Mesendoderm (in vitro differentiated cells): ENCODE data around the gene NUMB.

Experiments
- DNase-seq: peaks from one replicate; pipeline ENCODE4 v3.0.0; 2013
- H2AK5ac ChIP-seq: 2 replicates; pipeline ENCODE4 v1.6.1; 2013; ENCODE audit warnings: low read length, inconsistent platforms
- H2BK120ac ChIP-seq: 2 replicates; pipeline ENCODE4 v1.6.1; 2013; ENCODE audit warnings: low read depth, mild to moderate bottlenecking, low read length, moderate library complexity, mixed read lengths
- H2BK15ac ChIP-seq: replicated peaks from 2 replicates; pipeline ENCODE4 v1.6.1; 2013; ENCODE audit warnings: low read depth, mild to moderate bottlenecking, moderate library complexity
- H2BK5ac ChIP-seq: 2 replicates; pipeline ENCODE4 v1.6.1; 2013; ENCODE audit warnings: low read length, inconsistent platforms
- H3K18ac ChIP-seq: 2 replicates; pipeline ENCODE4 v1.6.1; 2013; ENCODE audit warnings: mild to moderate bottlenecking, low read length, mixed read lengths
- H3K23ac ChIP-seq: one replicate; pipeline ENCODE4 v1.6.1; 2013; ENCODE audit warnings: low read length
- H3K27ac ChIP-seq: 2 replicates; pipeline ENCODE4 v1.5.1; 2013; ENCODE audit warnings: low read depth, mild to moderate bottlenecking, inconsistent platforms, low read length, moderate library complexity
- H3K27me3 ChIP-seq: 2 replicates; pipeline ENCODE4 v1.6.1; 2013; ENCODE audit warnings: low read length, control low read depth, mild to moderate bottlenecking, inconsistent platforms; ENCODE audit not compliant: insufficient read depth, poor library complexity
- H3K36me3 ChIP-seq: 2 replicates; pipeline ENCODE4 v1.6.1; 2013; ENCODE audit warnings: low read length, inconsistent platforms; ENCODE audit not compliant: control insufficient read depth, insufficient read depth
- H3K4ac ChIP-seq: one replicate; pipeline ENCODE4 v1.6.1; 2013; ENCODE audit warnings: low read depth, mild to moderate bottlenecking, low read length, moderate library complexity
- H3K4me1 ChIP-seq: 2 replicates; pipeline ENCODE4 v1.6.1; 2013; ENCODE audit warnings: low read depth, low read length, inconsistent platforms; ENCODE audit not compliant: control insufficient read depth
- H3K4me2 ChIP-seq: 2 replicates; pipeline ENCODE4 v1.6.1; 2013; ENCODE audit warnings: low read length
- H3K4me3 ChIP-seq: 2 replicates; pipeline ENCODE4 v1.5.1; 2013; ENCODE audit warnings: mild to moderate bottlenecking, low read length
- H3K56ac ChIP-seq: one replicate; pipeline ENCODE4 v1.6.1; 2013; ENCODE audit warnings: low read length
- H3K79me1 ChIP-seq: 2 replicates; pipeline ENCODE4 v1.6.1; 2013; ENCODE audit warnings: low read length, inconsistent platforms
- H3K79me2 ChIP-seq: 2 replicates; pipeline ENCODE4 v1.6.1; 2013; ENCODE audit warnings: mild to moderate bottlenecking, low read length; ENCODE audit not compliant: control insufficient read depth, insufficient read depth
- H3K9ac ChIP-seq: 2 replicates; pipeline ENCODE4 v1.6.1; 2013; ENCODE audit warnings: low read length, inconsistent platforms
- H4K5ac ChIP-seq: one replicate; pipeline ENCODE4 v1.6.1; 2013; ENCODE audit warnings: low read length
- H4K8ac ChIP-seq: one replicate; pipeline ENCODE4 v1.6.1; 2013; ENCODE audit warnings: low read depth, mild to moderate bottlenecking, control low read depth, low read length, moderate library complexity
- WGBS: extraction: QIAGEN DNeasy Blood & Tissue Kit; methylation state at CpG from one replicate; pipeline ENCODE4 v1.1.7; 2013; ENCODE audit warnings: low lambda C conversion rate, missing lambda C conversion rate; ENCODE audit not compliant: insufficient coverage; ENCODE audit errors: extremely low coverage; 5-methylcytosine and 5-hydroxymethylcytosine counted together

Gene NUMB

GRCh38 chr14:73462815-73463214 is 4.5 kb upstream of the NUMB start:
- no peaks in the 10 kb centered on the region for H3K27me3 ChIP-seq
- no peak overlapping the region for H3K9ac ChIP-seq
- no peak overlapping the region for H2BK120ac ChIP-seq
- H2BK5ac ChIP-seq = no peak overlapping the region
- no peak overlapping the region for H2AK5ac ChIP-seq
- DNase-seq = no peak
- no peak overlapping the region for H3K4me3 ChIP-seq
- H3K79me1 ChIP-seq = no peaks in the 10 kb centered on the region
- H2BK15ac ChIP-seq = no peak overlapping the region
- H4K8ac ChIP-seq = no peak overlapping the region
- no peaks in the 10 kb centered on the region for H3K36me3 ChIP-seq
- no peak overlapping the region for H3K56ac ChIP-seq
- no peak overlapping the region for H3K4ac ChIP-seq
- H3K4me1 ChIP-seq = peaks cover 2% of the 10 kb centered on the region
- H3K79me2 ChIP-seq = no peaks in the 10 kb centered on the region
- H3K18ac ChIP-seq = no peak overlapping the region
- no peak overlapping the region for H3K23ac ChIP-seq
- no peak overlapping the region for H3K27ac ChIP-seq
- H4K5ac ChIP-seq = no peak overlapping the region
- no CpG with 5 or more reads among the region's 4 CpGs for WGBS
- no peak overlapping the region for H3K4me2 ChIP-seq

- H3K23ac ChIP-seq = no peak overlapping the region
- no peak overlapping the region for H4K5ac ChIP-seq
- H3K79me2 ChIP-seq = no peaks in the 10 kb centered on the region
- H4K8ac ChIP-seq = no peak overlapping the region
- H3K36me3 ChIP-seq = no peaks in the 10 kb centered on the region
- no peak overlapping the region for H2BK15ac ChIP-seq
- peak overlapping the region; percentile 18 for H3K56ac ChIP-seq
- no peak overlapping the region for H2BK5ac ChIP-seq
- H3K27me3 ChIP-seq = no peaks in the 10 kb centered on the region
- no peak overlapping the region for H2BK120ac ChIP-seq
- H3K9ac ChIP-seq = no peak overlapping the region
- H3K18ac ChIP-seq = no peak overlapping the region
- peaks cover 2% of the 10 kb centered on the region for H3K79me1 ChIP-seq
- no peak overlapping the region for H3K27ac ChIP-seq
- H3K4ac ChIP-seq = no peak overlapping the region
- peak; percentile 29 for DNase-seq
- no peak overlapping the region for H3K4me3 ChIP-seq
- no CpG with 5 or more reads among the region's 6 CpGs for WGBS
- H2AK5ac ChIP-seq = no peak overlapping the region
- peaks cover 2% of the 10 kb centered on the region for H3K4me1 ChIP-seq
- H3K4me2 ChIP-seq = no peak overlapping the region
These were observed 3.8 kb upstream of the NUMB start for GRCh38 chr14:73462048-73462715.

- no peak overlapping the region for H2BK120ac ChIP-seq
- H3K36me3 ChIP-seq = no peaks in the 10 kb centered on the region
- H3K4me1 ChIP-seq = peaks cover 2% of the 10 kb centered on the region
- no peak for DNase-seq
- no peak overlapping the region for H3K4ac ChIP-seq
- no peak overlapping the region for H2AK5ac ChIP-seq
- H2BK15ac ChIP-seq = no peak overlapping the region
- H3K9ac ChIP-seq = no peak overlapping the region
- WGBS = no CpG with 5 or more reads among the region's 6 CpGs
- peaks cover 4% of the 10 kb centered on the region for H3K79me2 ChIP-seq
- H3K27ac ChIP-seq = no peak overlapping the region
- no peak overlapping the region for H2BK5ac ChIP-seq
- no peak overlapping the region for H3K56ac ChIP-seq
- H3K4me2 ChIP-seq = no peak overlapping the region
- no peak overlapping the region for H3K18ac ChIP-seq
- H3K79me1 ChIP-seq = peaks cover 2% of the 10 kb centered on the region
- no peak overlapping the region for H4K8ac ChIP-seq
- no peak overlapping the region for H4K5ac ChIP-seq
- H3K23ac ChIP-seq = no peak overlapping the region
- no peak overlapping the region for H3K4me3 ChIP-seq
- H3K27me3 ChIP-seq = no peaks in the 10 kb centered on the region
These were observed 3.2 kb upstream of the NUMB start for GRCh38 chr14:73461478-73462047.

GRCh38 chr14:73460691-73461127 is 2.4 kb upstream of the NUMB start:
- Histone ChIP-seq H2AK5ac (no peak overlapping the region), H4K8ac (no peak overlapping the region), H3K56ac (no peak overlapping the region), H3K27ac (no peak overlapping the region), H3K79me1 (peaks cover 3% of the 10 kb centered on the region), H3K9ac (no peak overlapping the region), H3K4ac (no peak overlapping the region), H3K23ac (no peak overlapping the region), H3K79me2 (peaks cover 6% of the 10 kb centered on the region), H3K18ac (no peak overlapping the region), H3K36me3 (no peaks in the 10 kb centered on the region), H3K27me3 (no peaks in the 10 kb centered on the region), H4K5ac (no peak overlapping the region), H3K4me1 (peaks cover 2% of the 10 kb centered on the region), H2BK5ac (no peak overlapping the region), H2BK120ac (no peak overlapping the region), H2BK15ac (no peak overlapping the region), H3K4me2 (no peak overlapping the region), H3K4me3 (no peak overlapping the region)
- no CpG with 5 or more reads among the region's 2 CpGs for WGBS
- DNase-seq = no peak

- H4K8ac ChIP-seq = no peak overlapping the region
- no peak overlapping the region for H3K56ac ChIP-seq
- H3K79me1 ChIP-seq = peaks cover 4% of the 10 kb centered on the region
- H3K79me2 ChIP-seq = peaks cover 7% of the 10 kb centered on the region
- H4K5ac ChIP-seq = no peak overlapping the region
- no peak overlapping the region for H3K9ac ChIP-seq
- H3K27ac ChIP-seq = no peak overlapping the region
- no peak for DNase-seq
- no peak overlapping the region for H2AK5ac ChIP-seq
- H3K18ac ChIP-seq = no peak overlapping the region
- no peak overlapping the region for H2BK5ac ChIP-seq
- H3K36me3 ChIP-seq = no peaks in the 10 kb centered on the region
- H2BK120ac ChIP-seq = no peak overlapping the region
- no peak overlapping the region for H3K4me3 ChIP-seq
- no peak overlapping the region for H3K4me2 ChIP-seq
- H2BK15ac ChIP-seq = no peak overlapping the region
- no peak overlapping the region for H3K4ac ChIP-seq
- H3K23ac ChIP-seq = no peak overlapping the region
- H3K4me1 ChIP-seq = peaks cover 2% of the 10 kb centered on the region
- no CpG with 5 or more reads among the region's 4 CpGs for WGBS
- H3K27me3 ChIP-seq = no peaks in the 10 kb centered on the region
These were observed 1.6 kb upstream of the NUMB start for GRCh38 chr14:73459959-73460358.

DNA sequence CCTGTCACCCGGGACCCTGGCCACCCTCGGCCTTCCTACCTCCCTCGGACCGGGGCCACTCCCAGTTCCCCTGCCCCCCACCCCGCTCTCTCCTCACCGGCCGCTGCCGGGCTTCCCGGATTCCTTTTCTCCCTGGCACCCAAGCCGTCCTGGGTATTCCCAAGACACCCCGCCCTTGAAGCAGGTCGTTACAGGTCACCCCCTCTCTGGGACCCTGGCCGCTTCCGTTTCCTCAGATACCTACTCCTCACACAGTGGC is 493 bp downstream of the NUMB start:
- Histone ChIP-seq H3K79me2 (peaks cover 7% of the 10 kb centered on the region), H2BK5ac (peak overlapping the region; percentile 61), H3K9ac (peak overlapping the region; percentile 92), H3K23ac (peak overlapping the region; percentile 91), H2BK120ac (peak overlapping the region; percentile 69), H3K27me3 (no peaks in the 10 kb centered on the region), H3K4me2 (peak overlapping the region; percentile 60), H3K36me3 (no peaks in the 10 kb centered on the region), H3K56ac (peak overlapping the region; percentile 93), H4K8ac (no peak overlapping the region), H2BK15ac (no peak overlapping the region), H3K4ac (peak overlapping the region; percentile 82), H2AK5ac (no peak overlapping the region), H3K79me1 (peaks cover 4% of the 10 kb centered on the region), H3K4me3 (peak overlapping the region; percentile 91), H4K5ac (no peak overlapping the region), H3K27ac (peak overlapping the region; percentile 93), H3K18ac (peak overlapping the region; percentile 91), H3K4me1 (peaks cover 2% of the 10 kb centered on the region)
- DNase-seq = no peak
- no CpG with 5 or more reads among the region's 14 CpGs for WGBS
